Measurements from ENCODE around the gene YEATS4.

The YEATS4 gene

GRCh38 chr12:69388371-69388770, 28.8 kb downstream of the YEATS4 start:
- DNase-seq (ENCODE audit: extremely low read depth in 1 of 2, low read depth in 1 of 2), result no peak

DNA sequence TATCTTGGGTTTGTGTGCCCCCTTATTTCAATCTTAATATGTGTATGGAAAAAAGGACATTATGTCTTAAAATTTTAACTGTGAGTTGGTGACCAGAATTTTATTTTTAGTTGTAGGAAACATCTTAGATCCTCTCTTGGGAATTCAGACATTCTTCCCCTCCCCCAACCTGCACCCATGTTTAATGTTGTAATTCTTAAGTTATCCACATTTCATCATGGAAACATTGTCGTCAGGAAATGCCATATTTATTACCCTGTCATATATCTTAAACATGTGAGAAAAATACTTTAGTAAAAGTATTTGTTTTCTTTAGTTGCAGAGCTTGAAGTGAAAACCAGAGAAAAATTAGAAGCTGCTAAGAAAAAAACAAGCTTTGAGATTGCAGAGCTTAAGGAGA, 30.3 kb downstream of the YEATS4 start:
- no peak for DNase-seq (ENCODE audit: extremely low read depth in 1 of 2, low read depth in 1 of 2)

GRCh38 chr12:69392179-69392928, 32.8 kb downstream of the YEATS4 start:
- DNase-seq (ENCODE audit: extremely low read depth in 1 of 2, low read depth in 1 of 2), result no peak

DNA sequence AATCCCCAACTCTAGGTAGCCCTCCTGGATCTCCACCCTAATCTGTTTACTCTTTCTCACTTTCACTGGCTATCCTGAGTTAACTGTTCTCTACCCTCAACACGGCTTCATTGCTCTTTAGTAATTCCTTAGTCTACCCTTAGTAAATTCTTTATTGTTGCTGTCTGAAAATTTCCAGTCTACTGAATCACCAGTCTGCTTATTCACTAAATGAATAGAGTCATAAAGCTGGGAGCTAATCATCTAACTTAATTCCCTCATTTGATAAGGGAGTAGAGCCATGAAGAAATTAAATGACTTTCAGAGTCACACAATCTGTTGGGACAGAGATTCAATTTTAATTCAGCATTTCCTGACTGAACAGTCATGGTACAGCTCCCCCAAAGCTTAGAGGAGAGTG, 36.5 kb downstream of the YEATS4 start:
- DNase-seq (ENCODE audit: extremely low read depth in 1 of 2, low read depth in 1 of 2), result no peak

DNA sequence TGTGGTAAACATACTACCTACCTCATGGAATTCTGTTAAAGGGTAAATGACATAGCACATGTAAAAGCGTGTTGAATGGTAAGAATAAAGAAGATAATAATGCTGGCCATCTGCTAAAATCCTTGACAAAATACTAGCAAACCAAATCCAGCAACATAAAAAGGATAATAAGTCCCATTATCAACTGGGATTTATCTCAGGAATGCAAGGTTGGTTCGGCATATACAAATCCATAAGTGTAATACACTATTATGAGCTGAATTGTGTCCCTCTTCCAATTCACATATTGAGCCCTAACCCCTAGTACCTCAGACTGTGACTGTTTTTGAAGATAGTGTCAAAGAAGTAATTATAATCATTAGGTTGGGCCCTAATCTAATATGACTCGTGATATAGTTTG, 37.4 kb downstream of the YEATS4 start:
- no peak for DNase-seq (ENCODE audit: extremely low read depth in 1 of 2, low read depth in 1 of 2)

DNA sequence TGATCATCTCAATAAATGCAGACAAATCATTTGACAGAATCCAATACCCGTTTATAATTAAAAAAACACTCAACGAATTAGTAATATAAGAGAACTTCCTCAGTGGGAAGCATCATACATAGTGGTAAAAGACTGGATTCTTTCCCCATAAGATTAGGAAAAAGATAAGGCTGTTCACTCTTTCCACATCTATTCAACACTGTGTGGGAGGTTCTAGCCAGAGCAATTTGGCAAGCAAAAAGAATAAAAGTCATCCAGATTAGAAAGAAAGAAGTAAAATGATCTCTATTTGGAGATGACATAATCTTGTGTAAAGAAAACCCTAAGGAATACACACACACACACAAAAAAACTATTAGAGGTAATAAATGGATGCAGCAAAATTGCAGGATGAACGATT, 38.4 kb downstream of the YEATS4 start:
- no peak for DNase-seq (ENCODE audit: extremely low read depth in 1 of 2, low read depth in 1 of 2)

DNA sequence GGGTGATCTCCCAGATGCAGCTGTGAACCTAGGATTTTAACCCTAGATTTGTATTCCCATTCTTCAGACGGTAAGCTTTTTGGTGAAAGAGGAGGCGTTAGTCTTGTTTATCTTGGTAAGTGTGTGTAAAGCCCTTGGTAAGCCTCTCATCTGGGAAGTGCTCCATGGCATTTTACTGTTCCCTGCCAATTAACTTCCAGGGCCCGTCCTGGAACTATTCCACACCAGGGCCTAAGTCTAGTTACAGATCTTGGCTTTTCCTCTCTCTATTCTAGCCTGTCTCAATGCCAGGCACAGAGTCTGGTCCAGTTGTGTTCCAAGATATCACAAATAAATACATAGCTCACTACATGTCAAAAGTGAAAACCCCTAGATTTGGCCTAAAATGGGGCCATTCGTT, 42.4 kb downstream of the YEATS4 start:
- no peak for DNase-seq (ENCODE audit: extremely low read depth in 1 of 2, low read depth in 1 of 2)

- DNase-seq (ENCODE audit: extremely low read depth in 1 of 2, low read depth in 1 of 2), result no peak
Observed at GRCh38 chr12:69404851-69405565, 45.5 kb downstream of the YEATS4 start.

GRCh38 chr12:69405566-69405865, 46.0 kb downstream of the YEATS4 start:
- no peak for DNase-seq (ENCODE audit: extremely low read depth in 1 of 2, low read depth in 1 of 2)

GRCh38 chr12:69406217-69406616, 46.7 kb downstream of the YEATS4 start:
- no peak for DNase-seq (ENCODE audit: extremely low read depth in 1 of 2, low read depth in 1 of 2)

DNA sequence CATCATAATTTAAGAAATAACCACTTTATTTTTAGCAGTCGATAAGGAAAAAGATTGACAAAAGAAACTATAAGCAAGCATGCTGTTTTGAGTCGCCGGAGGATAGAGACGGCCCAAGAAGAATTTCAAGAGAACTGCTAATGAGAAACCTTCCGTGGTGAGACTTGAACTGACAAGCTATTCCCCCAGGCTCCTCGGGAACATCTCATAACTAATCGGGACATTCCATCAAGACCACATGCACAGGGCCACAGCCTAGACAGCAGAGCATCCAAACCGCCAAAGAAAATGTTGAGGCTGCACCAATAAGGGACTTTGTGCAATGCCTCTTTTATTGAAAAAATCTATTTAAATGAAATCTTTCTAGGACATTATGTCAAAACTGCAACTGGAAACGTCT, 51.0 kb downstream of the YEATS4 start:
- DNase-seq (ENCODE audit: extremely low read depth in 1 of 2, low read depth in 1 of 2), result no peak

DNA sequence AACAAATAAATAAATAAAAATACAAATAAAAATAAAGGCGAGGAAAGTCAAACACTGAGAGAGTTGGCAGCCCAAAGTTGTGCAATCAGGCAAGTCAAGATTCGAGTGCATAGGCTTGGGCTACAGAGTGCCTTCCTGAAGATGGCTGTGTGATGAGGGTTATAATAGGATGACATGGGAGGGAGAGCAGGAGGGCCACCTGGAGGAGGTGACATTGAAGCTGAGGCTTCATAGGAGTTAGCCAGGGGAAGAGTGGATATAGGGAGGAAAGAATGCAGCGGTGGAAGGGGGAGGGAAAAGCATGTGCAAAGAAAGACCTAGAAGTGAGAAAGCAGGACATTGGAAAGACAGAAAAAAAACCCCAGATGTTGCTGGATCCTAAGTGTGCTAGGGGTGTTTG, 53.1 kb downstream of the YEATS4 start:
- DNase-seq (ENCODE audit: extremely low read depth in 1 of 2, low read depth in 1 of 2), result no peak

GRCh38 chr12:69415471-69416275, 56.1 kb downstream of the YEATS4 start:
- DNase-seq (ENCODE audit: extremely low read depth in 1 of 2, low read depth in 1 of 2), result no peak

GRCh38 chr12:69417231-69417630, 57.7 kb downstream of the YEATS4 start:
- DNase-seq (ENCODE audit: extremely low read depth in 1 of 2, low read depth in 1 of 2), result no peak

DNA sequence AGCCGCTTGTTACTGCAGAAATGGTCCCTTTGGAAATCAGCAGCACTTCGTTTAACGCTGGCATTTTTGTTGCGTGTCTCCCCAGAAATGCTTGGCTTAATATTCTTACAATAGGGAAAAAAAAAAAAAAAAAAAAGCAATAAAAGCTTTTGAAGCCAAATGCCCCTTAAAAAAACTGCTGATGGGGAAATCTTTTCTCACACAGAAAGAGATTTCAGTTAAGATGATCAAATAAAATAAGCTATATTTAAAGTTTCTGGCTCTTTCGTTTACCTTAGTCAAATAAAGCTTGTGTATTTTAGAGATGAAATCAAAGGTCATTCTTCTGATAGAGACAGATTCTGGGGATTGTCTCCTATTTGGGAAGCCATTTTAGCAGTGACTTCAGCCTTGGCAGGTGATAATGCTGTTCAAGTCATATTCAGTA, 58.2 kb downstream of the YEATS4 start:
- DNase-seq (ENCODE audit: extremely low read depth in 1 of 2, low read depth in 1 of 2), result no peak

GRCh38 chr12:69419701-69420100, 60.2 kb downstream of the YEATS4 start:
- DNase-seq (ENCODE audit: extremely low read depth in 1 of 2, low read depth in 1 of 2), result no peak

DNA sequence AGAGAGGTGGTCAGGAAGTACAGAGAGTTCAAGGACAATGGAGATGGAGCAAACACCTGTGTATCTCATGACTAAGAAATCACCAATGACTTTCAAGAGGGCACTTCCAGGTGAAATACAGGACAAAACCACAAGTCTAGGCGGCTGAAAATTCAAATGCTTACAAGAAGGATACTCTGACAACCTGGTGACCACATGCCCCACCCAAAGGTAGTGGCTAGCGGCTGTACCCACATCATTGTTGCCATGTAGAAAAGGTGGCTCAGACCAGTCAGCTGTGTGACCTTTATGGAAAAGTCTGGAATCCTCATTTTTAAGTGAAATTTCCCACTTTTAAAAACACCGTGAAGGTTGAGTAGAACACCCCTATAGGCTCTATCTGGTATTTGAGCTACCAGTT, 62.0 kb downstream of the YEATS4 start:
- no peak for DNase-seq (ENCODE audit: extremely low read depth in 1 of 2, low read depth in 1 of 2)

GRCh38 chr12:69423037-69423905, 63.7 kb downstream of the YEATS4 start:
- DNase-seq (ENCODE audit: extremely low read depth in 1 of 2, low read depth in 1 of 2), result no peak

DNA sequence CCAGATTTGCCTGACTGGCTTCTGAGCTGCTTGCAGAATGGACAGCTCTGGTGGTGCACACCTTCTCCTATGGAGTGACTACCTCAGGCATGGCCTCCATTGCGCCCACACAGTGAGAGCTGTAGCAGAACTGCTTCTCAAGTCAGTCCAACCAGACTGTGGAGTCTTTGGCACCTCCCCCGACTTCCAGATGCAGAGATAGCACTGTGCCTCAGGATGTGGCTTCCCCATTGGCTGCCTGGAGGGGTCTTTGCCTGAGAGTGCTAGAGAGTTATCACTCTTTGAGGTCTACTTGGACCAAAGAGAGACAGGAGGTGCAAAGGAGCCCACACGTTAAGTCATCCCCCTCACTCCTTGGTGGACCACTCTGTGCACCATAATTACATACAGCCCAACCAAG, 65.9 kb downstream of the YEATS4 start:
- DNase-seq (ENCODE audit: extremely low read depth in 1 of 2, low read depth in 1 of 2), result no peak

- no peak for DNase-seq (ENCODE audit: extremely low read depth in 1 of 2, low read depth in 1 of 2)
Observed at GRCh38 chr12:69428351-69429073, 69.0 kb downstream of the YEATS4 start.
